OCI-LY3 (cell line): ENCODE results near the gene HIBCH.

Source experiments
- H2AFZ ChIP-seq: fragments of 200-600, 300-600 bp; shearing (Covaris generic); 2 replicates; pipeline ENCODE4 v1.6.0; 2014; ENCODE audit warnings: antibody characterized with exemption, low read depth, low read length
- H3K27ac ChIP-seq: fragments of 200-600, 300-600 bp; sonication (generic); 2 replicates; pipeline ENCODE4 v1.5.1; 2014; ENCODE audit warnings: mild to moderate bottlenecking, low read length, moderate library complexity, mixed read lengths
- H3K27me3 ChIP-seq: fragments of 200-600, 300-600 bp; sonication (generic); 2 replicates; pipeline ENCODE4 v1.6.1; 2014; ENCODE audit warnings: low read depth, low read length, mixed read lengths
- H3K36me3 ChIP-seq: fragments of 200-600, 300-600 bp; sonication (generic); replicated peaks from 2 replicates; pipeline ENCODE3; 2014; ENCODE audit warnings: low read depth, low read length, mixed read lengths
- H3K4me1 ChIP-seq: fragments of 300-600, 200-600 bp; sonication (generic); 2 replicates; pipeline ENCODE4 v1.6.1; 2014; ENCODE audit warnings: low read length, mixed read lengths
- H3K4me2 ChIP-seq: fragments of 200-600, 300-600 bp; sonication (generic); 2 replicates; pipeline ENCODE4 v1.6.1; 2014; ENCODE audit warnings: low read length, mixed read lengths
- H3K4me3 ChIP-seq: fragments of 300-600, 200-600 bp; sonication (generic); 2 replicates; pipeline ENCODE4 v1.5.1; 2014; ENCODE audit warnings: antibody characterized with exemption, mild to moderate bottlenecking, low read length, moderate library complexity
- H3K79me2 ChIP-seq: fragments of 300-600, 200-600 bp; shearing (Covaris generic); 2 replicates; pipeline ENCODE4 v1.6.1; 2014; ENCODE audit warnings: mild to moderate bottlenecking, low read length, mixed read lengths
- H3K9ac ChIP-seq: fragments of 300-600, 200-600 bp; shearing (Covaris generic); 2 replicates; pipeline ENCODE4 v1.6.0; 2014; ENCODE audit warnings: mild to moderate bottlenecking, low read length, moderate library complexity
- H3K9me3 ChIP-seq: fragments of 200-600, 300-600 bp; shearing (Covaris generic); 2 replicates; pipeline ENCODE4 v1.6.1; 2014; ENCODE audit warnings: low read length, mixed read lengths; ENCODE audit not compliant: insufficient read depth
- H4K20me1 ChIP-seq: fragments of 200-600, 300-600 bp; sonication (generic); 2 replicates; pipeline ENCODE4 v1.6.1; 2016; ENCODE audit warnings: low read length, mixed read lengths; ENCODE audit not compliant: insufficient read depth
- EZH2phosphoT487 ChIP-seq: fragments of 200-600 bp; shearing (Covaris generic); IDR thresholded peaks from 2 replicates; pipeline ENCODE4 v1.6.1; 2018; ENCODE audit warnings: antibody characterized with exemption, mixed run types, low read depth
- TF ChIP-seq, protein P1 (sequence below): fragments of 200-600, 300-600 bp; sonication (generic); IDR thresholded peaks from 2 replicates; pipeline ENCODE4 v1.5.1; 2014; ENCODE audit warnings: antibody characterized with exemption, low read length, low read depth

The HIBCH gene

DNA sequence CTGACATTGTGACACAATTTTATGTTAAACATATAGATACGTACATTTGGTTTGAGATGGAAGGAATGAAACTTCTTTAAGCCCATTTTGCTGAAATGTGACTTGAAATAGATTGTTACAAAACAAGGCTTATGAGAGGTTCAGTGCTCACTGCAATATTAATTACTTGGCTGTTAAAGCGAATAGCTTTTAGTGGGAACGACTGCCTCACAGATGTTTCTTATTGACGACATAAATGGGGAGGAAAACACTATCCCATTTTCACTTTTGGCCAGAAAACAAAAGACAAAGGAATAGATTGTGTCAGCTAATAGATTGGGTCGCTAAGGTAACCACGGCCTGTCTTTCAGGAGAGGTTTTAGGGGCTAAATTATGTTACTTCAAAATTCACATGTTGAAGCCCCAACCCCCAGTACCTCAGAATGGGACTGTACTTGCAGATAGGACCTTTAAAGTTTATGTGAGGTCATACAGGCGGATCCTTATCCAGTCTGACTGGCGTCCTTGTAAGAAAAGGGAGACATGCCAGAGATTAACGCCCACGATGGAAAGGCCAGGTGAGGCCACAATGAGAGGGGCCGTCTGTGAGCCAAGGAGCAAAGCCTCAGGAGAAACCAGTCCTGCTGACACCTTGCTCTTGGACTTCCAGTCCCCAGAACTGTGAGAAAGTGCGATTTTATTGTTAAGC, 34.5 kb upstream of the HIBCH start:
- TF ChIP-seq, protein P1, sequence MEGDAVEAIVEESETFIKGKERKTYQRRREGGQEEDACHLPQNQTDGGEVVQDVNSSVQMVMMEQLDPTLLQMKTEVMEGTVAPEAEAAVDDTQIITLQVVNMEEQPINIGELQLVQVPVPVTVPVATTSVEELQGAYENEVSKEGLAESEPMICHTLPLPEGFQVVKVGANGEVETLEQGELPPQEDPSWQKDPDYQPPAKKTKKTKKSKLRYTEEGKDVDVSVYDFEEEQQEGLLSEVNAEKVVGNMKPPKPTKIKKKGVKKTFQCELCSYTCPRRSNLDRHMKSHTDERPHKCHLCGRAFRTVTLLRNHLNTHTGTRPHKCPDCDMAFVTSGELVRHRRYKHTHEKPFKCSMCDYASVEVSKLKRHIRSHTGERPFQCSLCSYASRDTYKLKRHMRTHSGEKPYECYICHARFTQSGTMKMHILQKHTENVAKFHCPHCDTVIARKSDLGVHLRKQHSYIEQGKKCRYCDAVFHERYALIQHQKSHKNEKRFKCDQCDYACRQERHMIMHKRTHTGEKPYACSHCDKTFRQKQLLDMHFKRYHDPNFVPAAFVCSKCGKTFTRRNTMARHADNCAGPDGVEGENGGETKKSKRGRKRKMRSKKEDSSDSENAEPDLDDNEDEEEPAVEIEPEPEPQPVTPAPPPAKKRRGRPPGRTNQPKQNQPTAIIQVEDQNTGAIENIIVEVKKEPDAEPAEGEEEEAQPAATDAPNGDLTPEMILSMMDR, result no peak
- TF ChIP-seq EZH2phosphoT487, result no peak
- Histone ChIP-seq H3K4me3 (no peak overlapping the region), H3K27ac (no peak overlapping the region), H3K36me3 (no peaks in the 10 kb centered on the region), H3K4me1 (no peaks in the 10 kb centered on the region), H3K9ac (no peak overlapping the region), H3K4me2 (no peak overlapping the region), H4K20me1 (no peaks in the 10 kb centered on the region), H2AFZ (no peak overlapping the region), H3K79me2 (no peaks in the 10 kb centered on the region), H3K27me3 (no peaks in the 10 kb centered on the region), H3K9me3 (no peaks in the 10 kb centered on the region)

GRCh38 chr2:190353537-190353899, 33.9 kb upstream of the HIBCH start:
- H3K9me3 ChIP-seq, result no peaks in the 10 kb centered on the region
- H3K27ac ChIP-seq, result no peak overlapping the region
- no peaks in the 10 kb centered on the region for H3K4me1 ChIP-seq
- no peak overlapping the region for H3K9ac ChIP-seq
- TF ChIP-seq EZH2phosphoT487, result no peak
- TF ChIP-seq, protein P1, result no peak
- no peak overlapping the region for H2AFZ ChIP-seq
- no peak overlapping the region for H3K4me3 ChIP-seq
- no peaks in the 10 kb centered on the region for H3K36me3 ChIP-seq
- no peak overlapping the region for H3K4me2 ChIP-seq
- H3K79me2 ChIP-seq, result no peaks in the 10 kb centered on the region
- no peaks in the 10 kb centered on the region for H4K20me1 ChIP-seq
- no peaks in the 10 kb centered on the region for H3K27me3 ChIP-seq

DNA sequence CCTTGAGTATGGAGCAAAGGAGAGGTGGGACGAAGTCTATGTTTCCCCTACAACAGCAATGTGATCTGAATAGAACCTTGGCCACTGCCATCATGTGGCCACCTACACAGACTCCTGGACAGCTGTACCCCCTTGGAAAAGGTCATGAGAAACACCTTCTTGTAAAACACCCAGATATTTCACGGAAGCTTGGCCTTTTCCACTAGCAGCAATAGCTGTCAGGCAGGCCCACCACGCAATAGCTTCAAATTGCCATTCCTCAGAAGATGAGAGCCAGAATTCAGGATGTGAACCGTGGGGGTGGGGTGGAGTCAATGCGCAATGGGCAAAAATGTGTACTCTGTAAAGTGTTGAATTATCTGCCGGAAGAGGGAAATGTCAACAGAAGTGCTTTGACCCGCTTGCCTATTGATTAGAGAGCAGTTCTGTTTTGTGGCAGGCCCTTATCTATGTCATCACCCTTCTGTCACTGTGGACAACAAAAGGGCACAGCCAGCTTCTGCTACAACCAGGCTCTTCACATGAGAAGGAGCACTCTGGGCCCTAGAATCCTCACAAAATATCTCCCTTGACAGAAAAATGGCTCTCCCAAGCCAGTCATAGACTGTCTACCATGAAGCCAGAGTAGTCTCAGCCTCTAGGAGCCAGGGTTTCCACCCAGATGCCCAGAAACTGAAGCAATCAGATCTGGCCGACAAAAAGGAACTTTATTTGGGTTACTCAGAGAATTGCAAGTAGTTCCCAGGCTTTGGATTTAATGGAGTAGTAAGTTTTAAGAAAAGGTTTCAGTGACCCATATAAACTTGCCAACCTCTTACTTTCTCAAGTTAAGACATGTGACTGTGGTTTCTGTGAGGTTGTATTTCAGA, 33.3 kb upstream of the HIBCH start:
- H3K27ac ChIP-seq, result no peak overlapping the region
- no peaks in the 10 kb centered on the region for H4K20me1 ChIP-seq
- no peaks in the 10 kb centered on the region for H3K36me3 ChIP-seq
- H2AFZ ChIP-seq, result no peak overlapping the region
- H3K9ac ChIP-seq, result no peak overlapping the region
- H3K27me3 ChIP-seq, result no peaks in the 10 kb centered on the region
- H3K4me2 ChIP-seq, result no peak overlapping the region
- TF ChIP-seq, protein P1, result no peak
- no peak for TF ChIP-seq EZH2phosphoT487
- no peaks in the 10 kb centered on the region for H3K4me1 ChIP-seq
- no peaks in the 10 kb centered on the region for H3K9me3 ChIP-seq
- H3K4me3 ChIP-seq, result no peak overlapping the region
- H3K79me2 ChIP-seq, result no peaks in the 10 kb centered on the region

GRCh38 chr2:190351955-190352354, 32.3 kb upstream of the HIBCH start:
- Histone ChIP-seq H3K79me2 (no peaks in the 10 kb centered on the region), H3K27ac (no peak overlapping the region), H3K9ac (no peak overlapping the region), H3K4me2 (no peak overlapping the region), H3K36me3 (no peaks in the 10 kb centered on the region), H3K27me3 (no peaks in the 10 kb centered on the region), H3K4me3 (no peak overlapping the region), H2AFZ (no peak overlapping the region), H3K9me3 (no peaks in the 10 kb centered on the region), H3K4me1 (no peaks in the 10 kb centered on the region), H4K20me1 (no peaks in the 10 kb centered on the region)
- TF ChIP-seq EZH2phosphoT487, result no peak
- TF ChIP-seq, protein P1, result no peak
